ENCODE data around the gene SLC37A1.
"Not testable (repeated sequence)": the region's sequence is repeated elsewhere in the genome, so short reads cannot be mapped to it uniquely, and the experiment has no call there.

DNA sequence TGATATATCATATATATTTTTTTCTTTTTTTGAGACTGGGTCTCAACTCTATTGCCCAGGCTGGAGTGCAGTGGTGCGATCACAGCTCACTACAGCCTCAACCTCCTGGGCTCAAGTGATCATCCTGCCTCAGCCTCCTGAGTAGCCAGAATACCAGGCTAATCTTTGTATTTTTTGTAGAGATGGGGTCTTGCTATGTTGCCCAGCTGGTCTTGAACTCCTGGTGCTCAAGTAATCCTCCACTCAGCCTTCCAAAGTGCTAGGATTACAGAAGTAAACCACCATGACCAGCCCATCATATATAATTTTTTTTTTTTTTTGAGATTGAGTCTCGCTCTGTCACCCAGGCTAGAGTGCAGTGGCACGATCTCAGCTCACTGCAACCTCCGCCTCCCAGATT, 43.9 kb upstream of the SLC37A1 start:
- not testable (repeated sequence) for TF ChIP-seq KLF7 (tag by site-specific recombination; IDR thresholded peaks at IDR 0.05; ENCODE audit: borderline replicate concordance); TCF7L2 (IDR thresholded peaks at IDR 0.05; ENCODE audit: borderline replicate concordance, low read depth, low read length); MZF1 (tag by site-specific recombination; IDR thresholded peaks at IDR 0.05; ENCODE audit: borderline replicate concordance); ZNF501 (tag by site-specific recombination; IDR thresholded peaks at IDR 0.05); YY1 (tag by site-specific recombination; IDR thresholded peaks at IDR 0.05); ZNF792 (tag by site-specific recombination; IDR thresholded peaks at IDR 0.05); MEIS1 (CRISPR knock-in tag; IDR thresholded peaks at IDR 0.05; ENCODE audit: borderline replicate concordance); ZNF10 (tag by site-specific recombination; IDR thresholded peaks at IDR 0.05); ZFP3 (tag by site-specific recombination; IDR thresholded peaks at IDR 0.05; ENCODE audit: low read depth); ZNF24 (tag by site-specific recombination; IDR thresholded peaks at IDR 0.05)
- TF ChIP-seq, protein P1, sequence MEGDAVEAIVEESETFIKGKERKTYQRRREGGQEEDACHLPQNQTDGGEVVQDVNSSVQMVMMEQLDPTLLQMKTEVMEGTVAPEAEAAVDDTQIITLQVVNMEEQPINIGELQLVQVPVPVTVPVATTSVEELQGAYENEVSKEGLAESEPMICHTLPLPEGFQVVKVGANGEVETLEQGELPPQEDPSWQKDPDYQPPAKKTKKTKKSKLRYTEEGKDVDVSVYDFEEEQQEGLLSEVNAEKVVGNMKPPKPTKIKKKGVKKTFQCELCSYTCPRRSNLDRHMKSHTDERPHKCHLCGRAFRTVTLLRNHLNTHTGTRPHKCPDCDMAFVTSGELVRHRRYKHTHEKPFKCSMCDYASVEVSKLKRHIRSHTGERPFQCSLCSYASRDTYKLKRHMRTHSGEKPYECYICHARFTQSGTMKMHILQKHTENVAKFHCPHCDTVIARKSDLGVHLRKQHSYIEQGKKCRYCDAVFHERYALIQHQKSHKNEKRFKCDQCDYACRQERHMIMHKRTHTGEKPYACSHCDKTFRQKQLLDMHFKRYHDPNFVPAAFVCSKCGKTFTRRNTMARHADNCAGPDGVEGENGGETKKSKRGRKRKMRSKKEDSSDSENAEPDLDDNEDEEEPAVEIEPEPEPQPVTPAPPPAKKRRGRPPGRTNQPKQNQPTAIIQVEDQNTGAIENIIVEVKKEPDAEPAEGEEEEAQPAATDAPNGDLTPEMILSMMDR (tag by site-specific recombination; IDR thresholded peaks at IDR 0.05): not testable (repeated sequence)
- TF ChIP-seq, protein P2, sequence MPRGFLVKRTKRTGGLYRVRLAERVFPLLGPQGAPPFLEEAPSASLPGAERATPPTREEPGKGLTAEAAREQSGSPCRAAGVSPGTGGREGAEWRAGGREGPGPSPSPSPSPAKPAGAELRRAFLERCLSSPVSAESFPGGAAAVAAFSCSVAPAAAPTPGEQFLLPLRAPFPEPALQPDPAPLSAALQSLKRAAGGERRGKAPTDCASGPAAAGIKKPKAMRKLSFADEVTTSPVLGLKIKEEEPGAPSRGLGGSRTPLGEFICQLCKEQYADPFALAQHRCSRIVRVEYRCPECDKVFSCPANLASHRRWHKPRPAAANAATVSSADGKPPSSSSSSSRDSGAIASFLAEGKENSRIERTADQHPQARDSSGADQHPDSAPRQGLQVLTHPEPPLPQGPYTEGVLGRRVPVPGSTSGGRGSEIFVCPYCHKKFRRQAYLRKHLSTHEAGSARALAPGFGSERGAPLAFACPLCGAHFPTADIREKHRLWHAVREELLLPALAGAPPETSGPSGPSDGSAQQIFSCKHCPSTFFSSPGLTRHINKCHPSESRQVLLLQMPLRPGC (tag by site-specific recombination; IDR thresholded peaks at IDR 0.05): not testable (repeated sequence)
- TF ChIP-seq, protein P3, sequence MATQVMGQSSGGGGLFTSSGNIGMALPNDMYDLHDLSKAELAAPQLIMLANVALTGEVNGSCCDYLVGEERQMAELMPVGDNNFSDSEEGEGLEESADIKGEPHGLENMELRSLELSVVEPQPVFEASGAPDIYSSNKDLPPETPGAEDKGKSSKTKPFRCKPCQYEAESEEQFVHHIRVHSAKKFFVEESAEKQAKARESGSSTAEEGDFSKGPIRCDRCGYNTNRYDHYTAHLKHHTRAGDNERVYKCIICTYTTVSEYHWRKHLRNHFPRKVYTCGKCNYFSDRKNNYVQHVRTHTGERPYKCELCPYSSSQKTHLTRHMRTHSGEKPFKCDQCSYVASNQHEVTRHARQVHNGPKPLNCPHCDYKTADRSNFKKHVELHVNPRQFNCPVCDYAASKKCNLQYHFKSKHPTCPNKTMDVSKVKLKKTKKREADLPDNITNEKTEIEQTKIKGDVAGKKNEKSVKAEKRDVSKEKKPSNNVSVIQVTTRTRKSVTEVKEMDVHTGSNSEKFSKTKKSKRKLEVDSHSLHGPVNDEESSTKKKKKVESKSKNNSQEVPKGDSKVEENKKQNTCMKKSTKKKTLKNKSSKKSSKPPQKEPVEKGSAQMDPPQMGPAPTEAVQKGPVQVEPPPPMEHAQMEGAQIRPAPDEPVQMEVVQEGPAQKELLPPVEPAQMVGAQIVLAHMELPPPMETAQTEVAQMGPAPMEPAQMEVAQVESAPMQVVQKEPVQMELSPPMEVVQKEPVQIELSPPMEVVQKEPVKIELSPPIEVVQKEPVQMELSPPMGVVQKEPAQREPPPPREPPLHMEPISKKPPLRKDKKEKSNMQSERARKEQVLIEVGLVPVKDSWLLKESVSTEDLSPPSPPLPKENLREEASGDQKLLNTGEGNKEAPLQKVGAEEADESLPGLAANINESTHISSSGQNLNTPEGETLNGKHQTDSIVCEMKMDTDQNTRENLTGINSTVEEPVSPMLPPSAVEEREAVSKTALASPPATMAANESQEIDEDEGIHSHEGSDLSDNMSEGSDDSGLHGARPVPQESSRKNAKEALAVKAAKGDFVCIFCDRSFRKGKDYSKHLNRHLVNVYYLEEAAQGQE (tag by site-specific recombination; IDR thresholded peaks at IDR 0.05): not testable (repeated sequence)
- peak; percentile 94 for TF ChIP-seq ZNF121 (tag by site-specific recombination; IDR thresholded peaks at IDR 0.05)
